Hematopoietic multipotent progenitor cell treated with erythropoietin and hydrocortisone succinate and interleukin-3 and kit ligand, for 6 days (in vitro differentiated cells): ENCODE measurements around the gene NSG1.
"Not testable (repeated sequence)": the region's sequence is repeated elsewhere in the genome, so short reads cannot be mapped to it uniquely, and the experiment has no call there.

Source experiments
- DNase-seq: peaks from one replicate; pipeline ENCODE4 v3.0.0-alpha.2; 2015

NSG1 gene, protein sequence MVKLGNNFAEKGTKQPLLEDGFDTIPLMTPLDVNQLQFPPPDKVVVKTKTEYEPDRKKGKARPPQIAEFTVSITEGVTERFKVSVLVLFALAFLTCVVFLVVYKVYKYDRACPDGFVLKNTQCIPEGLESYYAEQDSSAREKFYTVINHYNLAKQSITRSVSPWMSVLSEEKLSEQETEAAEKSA

DNA sequence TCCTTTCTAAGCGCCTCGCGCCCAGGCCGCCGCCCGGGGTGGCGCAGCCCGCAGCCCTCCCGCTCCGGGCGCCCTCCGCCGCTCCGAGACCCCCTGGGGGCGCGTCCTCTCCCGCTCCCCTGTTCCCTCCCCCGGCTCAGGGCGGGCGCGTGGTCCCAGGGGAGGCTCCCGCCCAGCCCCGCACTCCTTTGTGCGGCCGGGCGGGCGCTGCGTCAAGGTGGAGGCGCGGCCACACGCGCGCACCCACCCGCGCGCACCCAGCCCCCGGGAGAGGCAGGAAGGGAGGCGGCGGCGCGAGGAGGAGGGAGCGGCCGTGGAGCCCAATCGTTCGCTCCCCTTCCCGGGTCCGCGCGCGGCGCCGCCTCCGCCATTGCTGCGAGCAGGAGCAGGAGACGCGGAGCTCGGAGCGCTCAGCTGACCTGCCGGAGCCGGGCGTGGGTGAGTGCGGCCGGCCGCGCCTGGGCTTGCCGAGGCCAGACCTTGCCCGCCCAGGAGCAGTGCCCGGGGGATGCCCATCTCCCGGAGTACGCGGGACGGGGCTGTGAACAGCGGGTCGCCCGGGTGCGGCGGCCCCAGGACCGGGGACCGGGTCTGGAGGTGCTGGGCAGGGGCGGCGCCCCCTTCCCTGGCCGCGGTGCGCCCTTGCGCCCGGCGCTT is at the start of gene NSG1:
TSS of gene NSG1 (plus strand) at position 367 of the 657 bp plus-strand sequence. CDS start 528 bp downstream, outside the sequence.
- DNase-seq = peak; percentile 18

DNA sequence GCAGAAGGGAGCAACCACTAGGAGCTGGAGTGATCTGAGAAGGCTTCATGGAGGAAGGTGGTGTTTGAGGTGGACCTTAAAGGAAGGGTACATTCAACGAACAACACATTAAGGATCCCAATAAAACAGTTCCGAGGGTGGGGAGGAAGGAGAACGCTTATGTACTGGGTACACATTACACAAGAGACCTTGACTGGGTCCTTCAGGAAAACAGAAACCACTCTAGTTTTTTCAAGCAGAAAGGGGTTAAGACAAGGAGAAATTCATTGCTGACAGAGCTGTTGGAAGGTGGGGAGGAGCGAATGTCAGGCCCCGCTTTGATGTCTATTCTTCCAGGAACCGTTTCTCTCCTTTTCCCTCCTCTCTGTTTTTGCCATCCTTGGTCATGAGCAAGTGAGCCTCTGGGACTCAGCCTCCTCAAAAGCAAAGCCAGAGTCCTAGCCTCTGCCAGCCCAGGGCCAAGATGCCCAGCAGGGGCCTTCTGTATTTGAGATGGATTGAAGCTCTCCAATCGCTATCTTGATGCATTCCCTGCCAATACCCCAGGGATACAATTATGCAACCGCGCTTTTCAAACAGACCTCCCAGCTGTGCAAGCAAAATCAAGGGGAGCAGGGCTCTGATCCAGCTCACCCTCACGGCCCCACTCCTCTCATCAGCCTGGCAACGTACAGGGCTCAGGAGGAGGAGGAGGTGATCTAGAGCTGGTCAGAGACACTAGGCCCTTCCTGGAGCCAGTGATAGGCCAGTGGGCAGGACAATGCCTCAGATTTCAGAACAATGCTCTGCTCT is 48.5 kb upstream of the NSG1 start:
- no peak for DNase-seq

DNA sequence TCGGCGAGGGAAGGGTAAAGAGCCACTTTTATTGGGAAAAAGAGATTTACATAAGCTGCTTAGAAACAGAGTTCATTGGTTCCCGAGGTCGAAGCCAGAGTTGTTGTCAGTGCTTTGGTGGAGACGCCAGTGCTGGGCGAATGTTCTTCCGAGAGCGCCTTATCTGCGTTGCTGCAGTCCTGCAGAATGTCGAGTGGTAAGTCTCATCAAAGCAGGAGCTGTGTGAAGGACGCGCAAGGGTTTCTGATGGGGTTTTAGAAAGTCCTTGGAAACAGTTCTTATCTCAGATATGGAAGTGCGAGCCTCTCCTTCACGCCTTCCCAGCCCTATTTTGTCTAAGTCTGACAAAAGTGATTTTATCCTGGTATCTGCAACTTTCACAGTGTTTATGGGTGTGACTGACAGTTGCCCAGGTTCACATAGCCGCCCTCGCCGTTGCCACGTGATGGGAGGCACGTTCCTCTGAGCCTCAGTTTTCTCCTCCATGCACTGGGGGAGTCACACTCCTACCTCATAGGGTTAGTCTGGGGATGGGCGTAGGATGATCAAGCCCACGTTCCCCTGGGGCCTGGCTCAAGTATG is 47.3 kb upstream of the NSG1 start:
- DNase-seq = peak; percentile 91

DNA sequence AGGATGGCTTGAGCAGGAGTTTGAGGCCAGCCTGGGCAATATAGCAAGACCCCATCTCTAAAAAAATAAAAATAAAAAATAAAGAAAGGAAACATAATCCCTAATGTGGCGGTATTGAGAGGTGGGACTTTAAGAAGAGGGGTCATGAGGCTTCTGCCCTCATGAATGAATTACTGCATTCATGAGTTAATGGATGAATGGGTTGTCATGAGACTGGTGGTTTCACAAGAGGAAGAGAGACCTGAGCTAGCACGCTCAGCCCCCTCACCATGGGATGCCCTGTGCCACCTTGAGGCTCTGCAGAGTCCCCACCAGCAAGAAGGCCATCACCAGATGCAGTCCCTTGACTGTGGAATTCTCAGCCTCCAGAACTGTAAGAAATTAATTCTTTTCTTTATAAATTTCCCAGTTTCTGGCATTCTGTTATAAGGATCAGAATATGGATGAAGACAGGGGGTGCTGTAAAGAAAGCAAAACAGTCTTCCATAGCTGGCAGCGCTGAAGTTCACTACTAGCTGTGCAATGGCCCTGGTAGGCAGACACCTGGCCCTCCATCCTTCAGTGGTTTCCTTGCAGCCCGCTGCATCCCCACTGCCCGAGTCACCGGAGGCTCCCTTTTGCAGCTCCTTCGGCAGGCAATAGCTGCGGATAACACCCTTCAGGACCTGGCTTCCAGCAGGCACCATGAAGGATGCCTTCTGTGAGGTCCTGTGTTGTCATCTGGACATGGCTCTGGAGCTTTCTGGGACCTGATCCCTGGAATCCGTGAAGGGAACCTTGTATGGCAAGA is 44.8 kb upstream of the NSG1 start:
- DNase-seq = no peak

DNA sequence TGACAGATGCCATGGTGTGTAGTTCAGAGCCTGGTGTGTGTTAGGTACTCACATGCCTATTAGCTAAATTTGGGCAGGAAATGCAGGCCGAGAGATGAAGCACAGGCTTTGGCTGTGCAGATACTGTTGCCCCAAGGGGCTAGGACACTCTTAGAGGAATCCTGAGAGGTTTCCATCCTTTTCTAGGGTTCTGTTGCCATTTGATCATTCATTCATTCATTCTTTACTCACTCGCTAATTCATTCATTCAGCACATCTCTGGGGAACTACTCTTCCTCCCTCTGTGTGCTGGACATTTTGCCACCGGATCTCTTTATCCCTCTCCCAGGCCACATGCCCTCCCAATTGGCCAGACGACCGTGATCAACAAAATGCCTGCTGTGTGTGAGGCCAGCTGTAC is 43.9 kb upstream of the NSG1 start:
- DNase-seq = no peak

DNA sequence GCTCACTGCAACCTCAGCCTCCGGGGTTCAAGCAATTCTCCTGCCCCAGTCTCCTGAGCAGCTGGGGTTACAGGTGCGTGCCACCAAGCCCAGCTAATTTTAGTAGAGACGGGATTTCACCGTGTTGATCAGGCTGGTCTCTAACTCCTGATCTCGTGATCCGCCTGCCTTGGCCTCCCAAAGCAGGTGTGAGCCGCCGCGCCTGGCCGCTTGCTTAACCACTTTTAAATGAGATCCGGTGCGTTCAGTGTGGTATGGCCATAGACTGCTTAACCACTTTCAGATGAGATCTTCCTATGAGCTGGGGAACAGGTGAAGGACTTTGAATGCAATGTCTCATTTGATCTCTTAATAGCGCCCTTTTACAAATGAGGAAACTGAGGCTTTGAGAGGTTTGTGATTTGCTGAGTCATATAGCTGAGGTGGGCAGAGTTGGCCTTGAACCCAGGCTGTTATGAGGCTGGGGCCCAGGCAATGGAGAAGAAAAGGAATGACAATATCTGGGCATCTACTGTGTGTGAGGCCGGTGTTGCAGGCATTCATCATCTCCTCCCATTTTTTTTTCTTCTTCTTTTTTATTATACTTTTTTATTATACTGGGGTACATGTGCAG is 41.9 kb upstream of the NSG1 start:
- no peak for DNase-seq

DNA sequence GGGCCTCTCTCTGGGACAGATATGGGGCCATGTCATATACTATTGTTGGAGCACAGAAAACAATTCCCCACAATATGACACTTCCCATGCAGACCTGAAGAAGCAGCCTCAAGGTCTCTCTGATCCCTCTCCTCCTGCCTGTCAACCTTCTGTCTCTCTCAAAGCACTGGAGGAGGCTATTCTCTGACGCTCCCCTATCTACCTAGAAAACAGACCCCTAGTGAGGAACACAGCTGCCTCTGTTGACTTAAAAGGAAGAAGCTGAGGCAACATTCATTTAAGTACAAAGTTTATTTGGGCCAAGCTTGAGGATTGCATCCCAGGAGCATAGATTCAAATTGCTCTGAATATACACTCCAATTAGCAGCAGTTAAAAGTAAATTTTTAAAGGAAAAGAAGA is 39.3 kb upstream of the NSG1 start:
- DNase-seq = no peak

DNA sequence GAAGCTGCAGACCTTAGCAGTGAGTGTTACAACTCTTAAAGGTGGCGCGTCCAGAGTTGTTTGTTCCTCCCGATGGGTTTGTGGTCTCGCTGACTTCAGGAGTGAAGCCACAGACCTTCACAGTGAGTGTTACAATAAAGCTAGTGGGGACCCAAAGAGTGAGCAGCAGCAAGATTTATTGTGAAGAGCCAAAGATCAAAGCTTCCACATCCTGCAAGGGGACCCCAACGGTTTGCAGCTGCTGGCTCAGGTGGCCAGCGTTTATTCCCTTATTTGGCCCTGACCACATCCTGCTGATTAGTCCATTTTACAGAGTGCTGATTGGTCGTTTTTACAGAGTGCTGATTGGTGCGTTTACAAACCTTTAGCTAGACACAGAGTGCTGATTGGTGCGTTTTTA is 38.3 kb upstream of the NSG1 start:
- DNase-seq = not testable (repeated sequence)

DNA sequence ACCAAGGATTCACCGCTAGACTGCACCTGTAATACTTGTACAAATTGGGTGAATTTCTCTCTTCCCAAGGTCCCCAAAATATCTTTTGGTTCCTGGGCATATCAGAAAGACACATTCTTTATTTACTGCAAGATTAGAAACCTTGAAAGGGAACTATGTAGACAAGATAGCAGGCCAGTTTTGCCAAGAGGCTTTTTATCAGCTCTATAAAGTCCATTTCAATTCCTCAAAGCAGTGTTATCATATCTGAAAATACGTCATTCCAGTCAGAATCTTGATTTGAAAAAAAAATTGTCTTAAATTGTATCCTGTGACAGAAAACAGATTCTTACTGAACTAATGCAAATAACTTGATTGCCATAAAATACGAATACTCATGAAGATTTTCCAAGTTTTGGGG is 37.0 kb upstream of the NSG1 start:
- peak; percentile 53 for DNase-seq

DNA sequence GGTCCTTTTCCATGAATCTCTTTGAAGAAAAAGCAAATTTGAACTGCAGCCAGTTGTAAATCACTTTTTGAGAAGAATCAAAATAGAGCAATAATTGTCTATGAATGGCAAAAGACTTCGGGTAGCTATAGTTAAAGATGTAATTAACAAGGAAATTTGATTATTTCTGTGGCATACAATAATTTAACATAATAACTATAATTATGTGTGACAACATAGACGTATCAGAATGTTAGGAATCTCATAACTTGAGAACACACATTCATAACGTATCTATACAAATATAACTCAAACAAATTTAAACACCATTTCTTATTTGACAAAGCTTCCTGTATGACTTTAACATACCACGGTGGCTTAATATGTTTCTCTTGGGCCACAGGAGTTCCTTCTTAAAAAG is 36.0 kb upstream of the NSG1 start:
- no peak for DNase-seq

DNA sequence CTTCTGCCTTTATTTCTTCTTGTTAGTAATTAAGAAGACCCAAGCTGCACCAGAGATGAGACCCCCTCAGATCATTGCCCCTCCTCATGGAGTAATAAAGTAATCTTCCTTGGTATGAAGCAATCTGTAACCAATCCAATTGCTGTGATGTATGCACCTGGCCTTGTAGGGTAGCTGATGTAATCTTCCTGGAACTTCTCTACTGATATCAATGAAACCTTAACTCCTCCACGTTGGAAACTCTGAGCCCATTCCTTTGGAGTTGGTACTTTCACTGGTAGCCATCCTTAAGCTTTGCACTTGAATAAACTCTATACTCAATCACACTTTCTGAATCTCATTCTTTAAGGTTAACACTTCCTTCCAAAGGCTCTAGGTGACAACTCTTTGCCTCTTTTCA is 31.6 kb upstream of the NSG1 start:
- DNase-seq = no peak

DNA sequence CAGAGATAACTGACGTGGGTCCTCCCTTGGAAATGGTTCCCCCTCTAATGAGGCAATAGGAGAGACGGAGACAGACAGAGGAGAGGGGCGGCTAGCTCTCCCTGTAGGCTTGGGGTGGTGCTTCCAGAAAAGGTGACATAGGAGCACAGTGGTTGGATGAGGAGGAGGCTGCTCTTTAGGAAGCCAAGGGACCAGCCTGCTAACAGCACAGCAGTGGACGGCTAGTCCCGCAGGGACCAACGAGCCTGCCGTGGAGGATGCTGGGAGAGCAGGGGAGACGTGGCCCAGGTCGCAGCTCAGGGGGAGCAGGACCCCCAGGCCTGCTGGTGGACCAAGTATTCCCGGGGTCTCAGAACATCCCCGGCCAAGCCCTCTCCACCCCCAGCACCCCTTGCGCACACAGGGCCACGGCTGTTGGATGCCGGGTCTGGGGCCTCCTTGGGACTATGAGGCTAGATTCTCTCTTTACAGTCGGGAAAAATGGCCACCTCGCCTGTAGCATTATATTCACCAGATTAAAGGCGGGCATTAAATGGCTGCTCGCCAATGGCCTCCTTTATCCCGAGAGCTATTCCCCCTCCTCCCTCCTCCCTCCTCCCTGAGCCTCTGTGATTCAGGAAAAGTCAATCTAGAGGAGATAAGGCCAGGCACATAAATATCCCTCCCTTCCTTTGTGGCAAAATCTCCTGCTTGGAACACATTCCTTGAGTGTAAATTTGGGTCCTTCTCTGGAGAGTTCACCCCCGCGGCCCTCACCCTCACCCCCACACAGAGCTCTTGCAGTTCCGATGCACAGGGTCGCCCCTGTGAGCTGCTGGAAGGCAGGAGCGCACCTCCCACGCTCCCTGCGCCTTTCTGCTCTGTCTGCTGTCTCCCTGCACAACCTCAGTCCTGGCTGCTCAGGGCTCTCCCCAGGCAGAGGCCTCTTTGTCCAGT is 30.5 kb upstream of the NSG1 start:
- DNase-seq = no peak

DNA sequence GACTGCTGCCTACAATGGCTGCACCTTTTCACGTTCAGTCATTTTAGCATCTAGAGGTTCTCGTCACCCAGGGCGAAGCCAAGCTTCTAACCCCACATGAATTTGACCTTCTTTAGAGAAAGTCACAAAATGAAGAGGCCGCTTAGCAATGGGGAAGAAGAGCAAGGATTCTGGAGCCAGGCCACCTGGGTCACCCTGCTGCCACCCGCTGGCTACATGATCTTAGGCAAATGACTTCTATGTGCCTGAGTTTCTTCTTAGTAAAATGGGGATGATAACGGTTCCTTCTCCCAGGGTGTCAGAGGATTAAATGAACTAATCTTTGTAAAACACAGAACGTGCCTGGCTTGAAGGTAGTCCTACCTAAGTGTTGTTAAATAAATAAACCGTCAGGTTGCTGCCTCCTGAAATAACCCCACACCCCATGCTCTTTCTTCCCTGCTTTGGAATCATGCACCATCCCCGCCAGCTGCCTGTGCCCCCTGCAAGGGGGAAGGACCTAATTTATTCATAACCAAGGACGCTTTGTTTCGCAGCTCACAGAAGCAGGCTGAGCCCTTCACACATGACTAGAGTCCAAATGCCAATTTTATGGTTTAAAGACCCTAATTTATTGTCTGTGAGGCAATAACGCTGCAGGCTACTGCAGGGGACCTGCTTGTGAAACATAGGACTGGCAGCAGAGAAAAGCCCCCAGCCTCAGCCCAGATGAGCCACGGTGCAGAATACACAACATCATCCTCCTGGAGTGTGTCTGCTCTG is 28.6 kb upstream of the NSG1 start:
- DNase-seq = no peak

DNA sequence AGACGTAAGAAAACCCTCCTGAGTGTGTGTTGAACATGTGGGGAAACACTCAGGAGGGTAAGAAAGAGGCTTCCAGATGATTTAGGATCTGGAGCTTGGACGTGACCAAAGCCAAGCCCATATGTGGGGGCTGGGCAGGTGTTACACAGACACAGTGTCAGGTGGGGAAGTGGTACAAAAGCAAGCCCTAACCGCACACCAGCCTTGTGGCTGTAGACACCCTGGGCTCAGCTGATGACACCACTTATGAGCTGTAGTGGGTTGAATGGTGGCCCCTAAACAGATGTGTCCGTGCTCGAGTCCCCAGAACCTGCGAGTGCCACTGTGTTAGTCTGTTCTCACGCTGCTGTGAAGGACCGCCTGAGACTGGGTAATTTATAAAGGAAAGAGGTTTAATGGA is 25.0 kb upstream of the NSG1 start:
- DNase-seq = no peak

DNA sequence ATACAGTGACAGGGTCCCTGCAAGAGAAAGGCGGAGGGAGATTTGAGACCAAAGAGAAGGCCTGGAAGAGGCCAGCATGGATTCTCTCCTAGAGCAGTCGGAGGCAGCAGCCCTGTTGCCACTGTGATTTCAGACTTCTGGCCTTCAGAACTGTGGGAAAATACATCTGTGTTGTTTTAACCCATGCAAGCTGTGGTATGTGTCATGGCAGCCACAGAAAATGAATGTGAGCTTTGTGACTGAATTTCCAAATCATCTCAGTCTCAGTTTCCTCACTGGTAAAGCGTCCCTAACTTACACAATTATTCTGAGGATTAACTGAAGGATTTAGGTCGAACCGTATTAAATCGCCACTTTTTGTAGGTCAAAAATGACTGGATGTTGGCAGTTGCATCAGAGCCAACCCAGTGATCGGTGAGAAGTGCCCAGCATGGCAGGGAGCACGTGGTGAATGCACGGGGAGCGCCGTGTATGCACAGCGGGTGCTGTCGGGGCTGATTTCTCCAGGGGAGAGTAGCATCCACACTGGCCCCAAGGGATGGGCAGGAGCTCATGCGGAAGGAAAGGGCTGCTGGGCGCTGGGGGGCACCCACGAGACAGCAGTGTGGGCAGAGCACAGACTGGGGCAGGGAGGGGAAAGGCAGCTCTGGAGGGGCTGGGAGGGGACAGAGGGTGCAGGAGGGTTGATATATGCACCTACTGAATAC is 23.8 kb upstream of the NSG1 start:
- DNase-seq = no peak

DNA sequence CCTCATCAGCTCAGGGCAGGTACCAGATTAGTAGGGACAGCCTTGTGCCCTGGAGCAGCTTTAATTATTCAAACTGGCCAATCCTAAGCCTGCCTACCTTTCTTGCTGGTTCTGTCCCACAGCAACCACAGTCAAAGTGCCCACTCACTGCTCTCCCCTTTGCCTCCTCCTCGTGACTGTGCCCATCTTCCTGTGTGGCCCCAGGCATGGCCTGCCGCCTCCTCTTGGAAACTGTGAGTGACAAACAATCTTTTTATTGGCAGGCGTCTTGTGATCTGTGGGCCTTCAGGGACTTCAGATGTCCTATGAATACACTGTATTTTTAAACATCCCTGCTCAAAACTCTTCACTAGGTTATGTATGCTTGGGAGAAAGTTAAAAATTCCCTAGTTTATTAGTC is 22.8 kb upstream of the NSG1 start:
- DNase-seq = no peak

DNA sequence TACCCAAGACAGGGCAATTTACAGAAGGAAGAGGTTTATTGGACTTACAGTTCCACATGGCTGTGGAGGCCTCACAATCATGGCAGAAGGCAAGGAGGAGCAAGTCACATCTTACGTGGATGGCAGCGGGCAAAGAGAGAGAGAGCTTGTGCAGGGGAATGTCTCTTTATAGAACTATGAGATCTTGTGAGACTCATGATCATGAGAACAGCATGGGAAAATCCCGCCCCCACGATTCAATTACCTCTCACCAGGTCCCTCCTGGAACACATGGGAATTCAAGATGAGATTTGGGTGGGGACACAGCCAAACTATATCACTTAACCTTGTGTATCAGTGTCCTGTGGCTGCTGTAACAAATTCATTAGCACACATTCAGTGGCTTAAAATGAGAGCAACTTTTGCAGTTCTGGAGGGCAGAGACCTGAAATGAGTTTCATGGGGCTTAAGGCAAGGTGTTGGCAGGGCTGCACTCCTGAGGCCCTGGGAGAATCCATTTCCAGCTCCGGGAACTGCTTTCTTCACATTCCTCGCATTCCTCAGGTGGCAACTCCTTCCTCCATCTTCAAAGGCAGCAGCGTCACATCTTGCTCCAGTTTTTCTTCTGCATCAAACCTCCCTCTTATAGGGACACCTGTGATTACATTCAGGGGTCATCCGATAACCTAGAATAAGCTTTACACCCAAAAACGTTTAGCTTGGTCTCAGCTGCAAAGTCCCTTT is 22.3 kb upstream of the NSG1 start:
- DNase-seq = no peak

DNA sequence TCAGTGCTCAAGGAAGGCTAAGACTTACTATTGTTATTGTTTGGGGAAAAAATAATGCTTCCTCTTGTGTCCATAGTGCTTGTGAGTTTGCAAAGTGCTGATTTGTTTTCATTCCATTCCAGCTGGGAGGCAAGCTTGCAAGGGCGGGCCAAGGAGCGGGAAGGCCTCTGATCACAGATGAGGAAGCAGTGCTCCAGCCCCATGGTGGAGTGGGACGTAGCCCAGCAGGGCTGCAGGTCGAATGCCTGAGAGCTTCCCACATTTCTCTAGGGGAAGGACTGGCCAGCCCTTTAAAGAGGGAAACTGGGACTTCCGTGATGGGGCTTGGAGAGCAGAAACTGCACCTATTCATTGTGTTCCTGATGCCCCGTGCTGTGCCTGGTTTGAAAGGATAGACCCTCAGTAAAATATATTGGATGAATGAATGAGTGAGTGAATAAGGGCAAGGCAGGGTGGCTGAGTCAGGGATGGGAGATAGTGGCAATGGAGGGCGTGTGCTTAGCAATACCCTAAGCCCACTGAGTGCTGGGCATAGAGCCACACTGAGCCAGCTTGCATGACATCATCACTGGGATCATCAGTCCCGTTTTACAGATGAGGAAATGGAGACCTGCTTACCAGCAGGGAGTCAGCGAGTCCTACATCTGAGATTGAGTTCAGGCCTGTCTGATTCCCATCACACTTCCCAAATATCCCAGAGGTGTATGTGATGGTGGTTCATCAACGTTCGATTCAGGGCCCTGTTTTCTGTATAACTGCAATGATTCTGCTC is 17.9 kb upstream of the NSG1 start:
- DNase-seq = no peak
